ENCODE results near the gene GIGYF1. TPM values are rescaled to one million over a fixed set of nuclear protein-coding genes. Genes with fewer than 3 reads are reported as not detected.

Gene GIGYF1
- total and polyA plus RNA-seq, 2 of the 13 experiments (the other 11 are each of a cell fraction or from before 2014, with no cell fraction given), result 7.6 to 16.1 TPM

DNA sequence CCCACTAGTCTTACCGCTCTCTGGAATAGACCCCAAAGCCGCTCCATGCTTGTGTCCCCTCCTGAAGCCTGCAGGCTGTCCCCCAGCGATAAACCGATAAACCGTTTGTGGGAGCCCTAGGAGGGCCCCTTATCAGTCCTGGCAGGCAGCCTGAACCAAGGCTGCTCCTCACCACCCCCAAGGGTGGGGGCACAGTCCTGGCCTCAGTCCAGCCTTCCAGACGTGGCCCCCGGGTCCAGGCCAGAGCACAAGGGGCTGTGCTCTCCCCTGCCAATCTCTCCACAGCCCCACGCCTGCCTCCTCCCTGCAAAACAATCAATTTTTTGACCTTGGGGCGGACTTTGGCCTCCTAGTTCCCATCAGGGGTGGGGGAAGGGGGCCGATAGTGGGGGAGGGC is 52.6 kb downstream of the GIGYF1 start, which contains the start of gene TFR2 (continued):
- TF ChIP-seq PRPF4 (IDR thresholded peaks at IDR 0.05; ENCODE audit: low read depth, low read length, poor library complexity, severe bottlenecking) (no peak), SMAD9 (CRISPR knock-in tag; IDR thresholded peaks at IDR 0.05) (no peak), ZNF484 (CRISPR knock-in tag; IDR thresholded peaks at IDR 0.05; ENCODE audit: borderline replicate concordance, low read depth) (no peak), CCDC6 (CRISPR knock-in tag; IDR thresholded peaks at IDR 0.05) (no peak), KDM3A (CRISPR knock-in tag; IDR thresholded peaks at IDR 0.05; ENCODE audit: low read depth) (peak; percentile 57), SSRP1 (CRISPR knock-in tag; IDR thresholded peaks at IDR 0.05) (no peak), JUND (CRISPR knock-in tag; IDR thresholded peaks at IDR 0.05) (no peak), ETV5 (CRISPR knock-in tag; IDR thresholded peaks at IDR 0.05; ENCODE audit: borderline replicate concordance) (peak; percentile 31; the same call in 1 of the 2 replicates), CHD2 (IDR thresholded peaks at IDR 0.05; ENCODE audit: low read depth, low read length) (no peak), AKAP8 (CRISPR knock-in tag; IDR thresholded peaks at IDR 0.05) (no peak)
- TF ChIP-seq, protein P1, sequence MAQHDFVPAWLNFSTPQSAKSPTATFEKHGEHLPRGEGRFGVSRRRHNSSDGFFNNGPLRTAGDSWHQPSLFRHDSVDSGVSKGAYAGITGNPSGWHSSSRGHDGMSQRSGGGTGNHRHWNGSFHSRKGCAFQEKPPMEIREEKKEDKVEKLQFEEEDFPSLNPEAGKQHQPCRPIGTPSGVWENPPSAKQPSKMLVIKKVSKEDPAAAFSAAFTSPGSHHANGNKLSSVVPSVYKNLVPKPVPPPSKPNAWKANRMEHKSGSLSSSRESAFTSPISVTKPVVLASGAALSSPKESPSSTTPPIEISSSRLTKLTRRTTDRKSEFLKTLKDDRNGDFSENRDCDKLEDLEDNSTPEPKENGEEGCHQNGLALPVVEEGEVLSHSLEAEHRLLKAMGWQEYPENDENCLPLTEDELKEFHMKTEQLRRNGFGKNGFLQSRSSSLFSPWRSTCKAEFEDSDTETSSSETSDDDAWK (CRISPR knock-in tag; IDR thresholded peaks at IDR 0.05), result no peak
- TF ChIP-seq, protein P2, sequence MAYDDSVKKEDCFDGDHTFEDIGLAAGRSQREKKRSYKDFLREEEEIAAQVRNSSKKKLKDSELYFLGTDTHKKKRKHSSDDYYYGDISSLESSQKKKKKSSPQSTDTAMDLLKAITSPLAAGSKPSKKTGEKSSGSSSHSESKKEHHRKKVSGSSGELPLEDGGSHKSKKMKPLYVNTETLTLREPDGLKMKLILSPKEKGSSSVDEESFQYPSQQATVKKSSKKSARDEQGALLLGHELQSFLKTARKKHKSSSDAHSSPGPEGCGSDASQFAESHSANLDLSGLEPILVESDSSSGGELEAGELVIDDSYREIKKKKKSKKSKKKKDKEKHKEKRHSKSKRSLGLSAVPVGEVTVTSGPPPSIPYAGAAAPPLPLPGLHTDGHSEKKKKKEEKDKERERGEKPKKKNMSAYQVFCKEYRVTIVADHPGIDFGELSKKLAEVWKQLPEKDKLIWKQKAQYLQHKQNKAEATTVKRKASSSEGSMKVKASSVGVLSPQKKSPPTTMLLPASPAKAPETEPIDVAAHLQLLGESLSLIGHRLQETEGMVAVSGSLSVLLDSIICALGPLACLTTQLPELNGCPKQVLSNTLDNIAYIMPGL (CRISPR knock-in tag; IDR thresholded peaks at IDR 0.05; ENCODE audit: borderline replicate concordance in 1 of 2, low read depth in 1 of 2), result peak in 1 of 2 experiments; percentile 32; a peak in 2 of 4 replicates
- TF ChIP-seq, protein P3, sequence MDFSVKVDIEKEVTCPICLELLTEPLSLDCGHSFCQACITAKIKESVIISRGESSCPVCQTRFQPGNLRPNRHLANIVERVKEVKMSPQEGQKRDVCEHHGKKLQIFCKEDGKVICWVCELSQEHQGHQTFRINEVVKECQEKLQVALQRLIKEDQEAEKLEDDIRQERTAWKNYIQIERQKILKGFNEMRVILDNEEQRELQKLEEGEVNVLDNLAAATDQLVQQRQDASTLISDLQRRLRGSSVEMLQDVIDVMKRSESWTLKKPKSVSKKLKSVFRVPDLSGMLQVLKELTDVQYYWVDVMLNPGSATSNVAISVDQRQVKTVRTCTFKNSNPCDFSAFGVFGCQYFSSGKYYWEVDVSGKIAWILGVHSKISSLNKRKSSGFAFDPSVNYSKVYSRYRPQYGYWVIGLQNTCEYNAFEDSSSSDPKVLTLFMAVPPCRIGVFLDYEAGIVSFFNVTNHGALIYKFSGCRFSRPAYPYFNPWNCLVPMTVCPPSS (IDR thresholded peaks at IDR 0.05), result no peak
- TF ChIP-seq, protein P4, sequence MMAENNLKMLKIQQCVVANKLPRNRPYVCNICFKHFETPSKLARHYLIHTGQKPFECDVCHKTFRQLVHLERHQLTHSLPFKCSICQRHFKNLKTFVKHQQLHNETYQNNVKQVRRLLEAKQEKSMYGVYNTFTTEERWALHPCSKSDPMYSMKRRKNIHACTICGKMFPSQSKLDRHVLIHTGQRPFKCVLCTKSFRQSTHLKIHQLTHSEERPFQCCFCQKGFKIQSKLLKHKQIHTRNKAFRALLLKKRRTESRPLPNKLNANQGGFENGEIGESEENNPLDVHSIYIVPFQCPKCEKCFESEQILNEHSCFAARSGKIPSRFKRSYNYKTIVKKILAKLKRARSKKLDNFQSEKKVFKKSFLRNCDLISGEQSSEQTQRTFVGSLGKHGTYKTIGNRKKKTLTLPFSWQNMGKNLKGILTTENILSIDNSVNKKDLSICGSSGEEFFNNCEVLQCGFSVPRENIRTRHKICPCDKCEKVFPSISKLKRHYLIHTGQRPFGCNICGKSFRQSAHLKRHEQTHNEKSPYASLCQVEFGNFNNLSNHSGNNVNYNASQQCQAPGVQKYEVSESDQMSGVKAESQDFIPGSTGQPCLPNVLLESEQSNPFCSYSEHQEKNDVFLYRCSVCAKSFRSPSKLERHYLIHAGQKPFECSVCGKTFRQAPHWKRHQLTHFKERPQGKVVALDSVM (CRISPR knock-in tag; IDR thresholded peaks at IDR 0.05), result peak; percentile 42; the same call in 1 of the 2 replicates
- TF ChIP-seq, protein P5, sequence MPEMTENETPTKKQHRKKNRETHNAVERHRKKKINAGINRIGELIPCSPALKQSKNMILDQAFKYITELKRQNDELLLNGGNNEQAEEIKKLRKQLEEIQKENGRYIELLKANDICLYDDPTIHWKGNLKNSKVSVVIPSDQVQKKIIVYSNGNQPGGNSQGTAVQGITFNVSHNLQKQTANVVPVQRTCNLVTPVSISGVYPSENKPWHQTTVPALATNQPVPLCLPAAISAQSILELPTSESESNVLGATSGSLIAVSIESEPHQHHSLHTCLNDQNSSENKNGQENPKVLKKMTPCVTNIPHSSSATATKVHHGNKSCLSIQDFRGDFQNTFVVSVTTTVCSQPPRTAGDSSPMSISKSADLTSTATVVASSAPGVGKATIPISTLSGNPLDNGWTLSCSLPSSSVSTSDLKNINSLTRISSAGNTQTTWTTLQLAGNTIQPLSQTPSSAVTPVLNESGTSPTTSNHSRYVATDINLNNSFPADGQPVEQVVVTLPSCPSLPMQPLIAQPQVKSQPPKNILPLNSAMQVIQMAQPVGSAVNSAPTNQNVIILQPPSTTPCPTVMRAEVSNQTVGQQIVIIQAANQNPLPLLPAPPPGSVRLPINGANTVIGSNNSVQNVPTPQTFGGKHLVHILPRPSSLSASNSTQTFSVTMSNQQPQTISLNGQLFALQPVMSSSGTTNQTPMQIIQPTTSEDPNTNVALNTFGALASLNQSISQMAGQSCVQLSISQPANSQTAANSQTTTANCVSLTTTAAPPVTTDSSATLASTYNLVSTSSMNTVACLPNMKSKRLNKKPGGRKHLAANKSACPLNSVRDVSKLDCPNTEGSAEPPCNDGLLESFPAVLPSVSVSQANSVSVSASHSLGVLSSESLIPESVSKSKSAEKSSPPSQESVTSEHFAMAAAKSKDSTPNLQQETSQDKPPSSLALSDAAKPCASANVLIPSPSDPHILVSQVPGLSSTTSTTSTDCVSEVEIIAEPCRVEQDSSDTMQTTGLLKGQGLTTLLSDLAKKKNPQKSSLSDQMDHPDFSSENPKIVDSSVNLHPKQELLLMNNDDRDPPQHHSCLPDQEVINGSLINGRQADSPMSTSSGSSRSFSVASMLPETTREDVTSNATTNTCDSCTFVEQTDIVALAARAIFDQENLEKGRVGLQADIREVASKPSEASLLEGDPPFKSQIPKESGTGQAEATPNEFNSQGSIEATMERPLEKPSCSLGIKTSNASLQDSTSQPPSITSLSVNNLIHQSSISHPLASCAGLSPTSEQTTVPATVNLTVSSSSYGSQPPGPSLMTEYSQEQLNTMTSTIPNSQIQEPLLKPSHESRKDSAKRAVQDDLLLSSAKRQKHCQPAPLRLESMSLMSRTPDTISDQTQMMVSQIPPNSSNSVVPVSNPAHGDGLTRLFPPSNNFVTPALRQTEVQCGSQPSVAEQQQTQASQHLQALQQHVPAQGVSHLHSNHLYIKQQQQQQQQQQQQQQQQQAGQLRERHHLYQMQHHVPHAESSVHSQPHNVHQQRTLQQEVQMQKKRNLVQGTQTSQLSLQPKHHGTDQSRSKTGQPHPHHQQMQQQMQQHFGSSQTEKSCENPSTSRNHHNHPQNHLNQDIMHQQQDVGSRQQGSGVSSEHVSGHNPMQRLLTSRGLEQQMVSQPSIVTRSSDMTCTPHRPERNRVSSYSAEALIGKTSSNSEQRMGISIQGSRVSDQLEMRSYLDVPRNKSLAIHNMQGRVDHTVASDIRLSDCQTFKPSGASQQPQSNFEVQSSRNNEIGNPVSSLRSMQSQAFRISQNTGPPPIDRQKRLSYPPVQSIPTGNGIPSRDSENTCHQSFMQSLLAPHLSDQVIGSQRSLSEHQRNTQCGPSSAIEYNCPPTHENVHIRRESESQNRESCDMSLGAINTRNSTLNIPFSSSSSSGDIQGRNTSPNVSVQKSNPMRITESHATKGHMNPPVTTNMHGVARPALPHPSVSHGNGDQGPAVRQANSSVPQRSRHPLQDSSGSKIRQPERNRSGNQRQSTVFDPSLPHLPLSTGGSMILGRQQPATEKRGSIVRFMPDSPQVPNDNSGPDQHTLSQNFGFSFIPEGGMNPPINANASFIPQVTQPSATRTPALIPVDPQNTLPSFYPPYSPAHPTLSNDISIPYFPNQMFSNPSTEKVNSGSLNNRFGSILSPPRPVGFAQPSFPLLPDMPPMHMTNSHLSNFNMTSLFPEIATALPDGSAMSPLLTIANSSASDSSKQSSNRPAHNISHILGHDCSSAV (CRISPR knock-in tag; IDR thresholded peaks at IDR 0.05; ENCODE audit: borderline replicate concordance), result no peak

Measured in HepG2 (cell line).